DOHH2 (cell line): ENCODE data around the gene PCP4.

Experiments
- H3F3A ChIP-seq: fragments of 200-600 bp; sonication (generic), shearing (Covaris generic); 2 replicates; pipeline ENCODE4 v1.6.0; 2016; ENCODE audit warnings: antibody characterized with exemption, mild to moderate bottlenecking; ENCODE audit not compliant: control insufficient read depth, insufficient read depth
- H3K27ac ChIP-seq: fragments of 200-600 bp; sonication (generic); 2 replicates; pipeline ENCODE4 v1.5.1; 2014; ENCODE audit warnings: low read depth, mild to moderate bottlenecking, low read length, moderate library complexity
- H3K27me3 ChIP-seq: fragments of 200-600 bp; sonication (generic); 2 replicates; pipeline ENCODE4 v1.6.1; 2014; ENCODE audit warnings: mild to moderate bottlenecking, low read length, mixed read lengths; ENCODE audit not compliant: control insufficient read depth
- H3K36me3 ChIP-seq: fragments of 200-600 bp; sonication (generic); 2 replicates; pipeline ENCODE4 v1.6.1; 2014; ENCODE audit warnings: mild to moderate bottlenecking, low read length, moderate library complexity, mixed read lengths; ENCODE audit not compliant: control insufficient read depth
- H3K4me1 ChIP-seq: fragments of 200-600 bp; sonication (generic); 2 replicates; pipeline ENCODE4 v1.6.1; 2014; ENCODE audit warnings: mild to moderate bottlenecking, low read length, mixed read lengths; ENCODE audit not compliant: control insufficient read depth
- H3K4me2 ChIP-seq: fragments of 200-600 bp; sonication (generic); 2 replicates; pipeline ENCODE4 v1.6.0; 2014; ENCODE audit warnings: mild to moderate bottlenecking, low read length, moderate library complexity
- H3K4me3 ChIP-seq: fragments of 200-600 bp; sonication (generic); 2 replicates; pipeline ENCODE4 v1.5.1; 2014; ENCODE audit warnings: mild to moderate bottlenecking, low read length, mixed read lengths
- H3K79me2 ChIP-seq: fragments of 200-600 bp; sonication (generic); 2 replicates; pipeline ENCODE4 v1.6.1; 2014; ENCODE audit warnings: mild to moderate bottlenecking, low read length, mixed read lengths; ENCODE audit not compliant: control insufficient read depth
- H3K9me2 ChIP-seq: fragments of 200-600 bp; sonication (generic); replicated peaks from 2 replicates; pipeline ENCODE4 v1.6.1; 2014; ENCODE audit warnings: mild to moderate bottlenecking, low read length, mixed read lengths; ENCODE audit not compliant: control insufficient read depth
- H3K9me3 ChIP-seq: fragments of 200-600 bp; sonication (generic); 2 replicates; pipeline ENCODE4 v1.6.1; 2014; ENCODE audit warnings: antibody characterized with exemption, low read length, mixed read lengths; ENCODE audit not compliant: control insufficient read depth, insufficient read depth
- H4K20me1 ChIP-seq: fragments of 200-600 bp; sonication (generic); 2 replicates; pipeline ENCODE4 v1.6.0; 2014; ENCODE audit warnings: low read depth, mild to moderate bottlenecking, antibody characterized with exemption, low read length, moderate library complexity; ENCODE audit not compliant: control insufficient read depth, insufficient read depth
- EZH2phosphoT487 ChIP-seq: fragments of 200-600 bp; sonication (generic); IDR thresholded peaks from 2 replicates; pipeline ENCODE4 v1.6.1; 2017; ENCODE audit warnings: borderline replicate concordance, mild to moderate bottlenecking, antibody characterized with exemption, low read length, moderate library complexity, mixed read lengths
- TF ChIP-seq, protein P1 (sequence below): fragments of 200-600 bp; sonication (generic); IDR thresholded peaks from one replicate; pipeline ENCODE4 v1.5.1; 2014; ENCODE audit warnings: antibody characterized with exemption, mild to moderate bottlenecking, low read depth, low read length; ENCODE audit not compliant: poor library complexity, severe bottlenecking

Gene PCP4

DNA sequence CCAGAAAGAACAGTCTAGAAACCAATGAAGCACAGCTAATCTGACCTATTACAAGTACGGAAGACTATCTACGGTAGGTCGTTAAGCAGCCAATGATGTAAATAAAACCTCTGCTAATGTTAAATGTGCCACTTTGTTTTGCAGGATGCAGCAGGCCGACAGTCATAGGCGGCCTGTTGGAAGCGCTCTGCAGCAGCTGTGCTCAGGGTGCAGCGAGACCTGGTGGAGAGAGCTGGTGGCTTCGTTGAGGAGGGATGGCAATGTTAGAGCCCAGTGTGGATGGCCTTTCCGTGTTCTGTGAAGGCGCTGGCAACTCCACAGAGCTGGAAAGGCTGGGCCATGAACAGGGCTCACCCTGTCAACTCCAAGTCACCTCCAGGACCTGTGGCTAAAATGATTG, 87.3 kb downstream of the PCP4 start:
- Histone ChIP-seq H3K36me3 (no peaks in the 10 kb centered on the region), H3K4me2 (no peak overlapping the region), H3K27me3 (no peaks in the 10 kb centered on the region), H3K79me2 (no peaks in the 10 kb centered on the region), H3K4me3 (no peak overlapping the region), H3K9me2 (no peaks in the 10 kb centered on the region), H3F3A (no peaks in the 10 kb centered on the region), H4K20me1 (no peaks in the 10 kb centered on the region), H3K9me3 (no peaks in the 10 kb centered on the region), H3K4me1 (no peaks in the 10 kb centered on the region), H3K27ac (no peak overlapping the region)
- TF ChIP-seq, protein P1, sequence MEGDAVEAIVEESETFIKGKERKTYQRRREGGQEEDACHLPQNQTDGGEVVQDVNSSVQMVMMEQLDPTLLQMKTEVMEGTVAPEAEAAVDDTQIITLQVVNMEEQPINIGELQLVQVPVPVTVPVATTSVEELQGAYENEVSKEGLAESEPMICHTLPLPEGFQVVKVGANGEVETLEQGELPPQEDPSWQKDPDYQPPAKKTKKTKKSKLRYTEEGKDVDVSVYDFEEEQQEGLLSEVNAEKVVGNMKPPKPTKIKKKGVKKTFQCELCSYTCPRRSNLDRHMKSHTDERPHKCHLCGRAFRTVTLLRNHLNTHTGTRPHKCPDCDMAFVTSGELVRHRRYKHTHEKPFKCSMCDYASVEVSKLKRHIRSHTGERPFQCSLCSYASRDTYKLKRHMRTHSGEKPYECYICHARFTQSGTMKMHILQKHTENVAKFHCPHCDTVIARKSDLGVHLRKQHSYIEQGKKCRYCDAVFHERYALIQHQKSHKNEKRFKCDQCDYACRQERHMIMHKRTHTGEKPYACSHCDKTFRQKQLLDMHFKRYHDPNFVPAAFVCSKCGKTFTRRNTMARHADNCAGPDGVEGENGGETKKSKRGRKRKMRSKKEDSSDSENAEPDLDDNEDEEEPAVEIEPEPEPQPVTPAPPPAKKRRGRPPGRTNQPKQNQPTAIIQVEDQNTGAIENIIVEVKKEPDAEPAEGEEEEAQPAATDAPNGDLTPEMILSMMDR = no peak
- TF ChIP-seq EZH2phosphoT487 = no peak

DNA sequence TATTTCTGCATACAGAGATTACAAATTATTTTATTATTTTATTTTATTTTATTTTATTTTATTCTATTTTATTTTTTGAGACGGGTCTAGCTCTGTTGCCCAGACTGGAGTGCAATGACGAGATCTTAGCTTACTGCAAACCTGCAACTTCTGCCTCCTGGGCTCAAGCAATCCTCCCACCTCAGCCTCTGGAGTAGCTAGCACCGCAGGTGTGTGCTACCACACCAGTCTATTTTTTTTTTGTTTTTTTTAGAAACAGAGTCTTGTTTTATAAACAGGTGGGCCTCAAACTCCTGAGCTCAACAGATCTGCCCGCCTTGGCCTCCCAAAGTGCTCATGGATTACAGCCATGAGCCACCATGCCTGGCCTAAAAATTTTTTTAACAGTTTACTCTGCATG, 88.1 kb downstream of the PCP4 start:
- H3K27ac ChIP-seq = no peak overlapping the region
- no peaks in the 10 kb centered on the region for H3K79me2 ChIP-seq
- H3K9me3 ChIP-seq = no peaks in the 10 kb centered on the region
- no peaks in the 10 kb centered on the region for H3K36me3 ChIP-seq
- TF ChIP-seq, protein P1 = no peak
- no peaks in the 10 kb centered on the region for H3F3A ChIP-seq
- H3K4me1 ChIP-seq = no peaks in the 10 kb centered on the region
- no peaks in the 10 kb centered on the region for H4K20me1 ChIP-seq
- H3K4me3 ChIP-seq = no peak overlapping the region
- no peaks in the 10 kb centered on the region for H3K27me3 ChIP-seq
- H3K4me2 ChIP-seq = no peak overlapping the region
- H3K9me2 ChIP-seq = no peaks in the 10 kb centered on the region

DNA sequence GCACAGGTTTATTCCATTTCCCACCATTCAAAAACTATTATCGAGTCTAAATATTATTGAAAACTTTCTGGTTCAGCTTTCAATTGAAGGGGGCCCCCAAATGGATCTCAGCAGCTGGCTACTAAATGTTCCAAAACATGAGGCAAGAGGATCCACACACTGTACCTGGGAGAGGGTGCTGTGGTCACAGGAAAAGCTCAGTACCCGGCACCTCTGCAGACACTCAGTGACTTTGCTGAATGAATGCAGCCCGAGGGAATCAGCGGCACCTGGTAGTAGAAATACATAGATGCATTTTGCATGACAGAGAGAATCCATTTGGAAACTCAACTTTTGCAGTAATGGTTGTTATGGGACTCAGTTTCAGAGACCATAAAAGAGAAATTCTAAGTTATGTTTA, 89.3 kb downstream of the PCP4 start:
- no peak overlapping the region for H3K4me2 ChIP-seq
- H3K4me3 ChIP-seq = no peak overlapping the region
- H3K79me2 ChIP-seq = no peaks in the 10 kb centered on the region
- no peaks in the 10 kb centered on the region for H3K4me1 ChIP-seq
- H3K9me2 ChIP-seq = no peaks in the 10 kb centered on the region
- no peaks in the 10 kb centered on the region for H3K27me3 ChIP-seq
- TF ChIP-seq EZH2phosphoT487 = no peak
- TF ChIP-seq, protein P1 = no peak
- H3K27ac ChIP-seq = no peak overlapping the region
- no peaks in the 10 kb centered on the region for H3K36me3 ChIP-seq
- H3K9me3 ChIP-seq = no peaks in the 10 kb centered on the region
- H4K20me1 ChIP-seq = no peaks in the 10 kb centered on the region
- no peaks in the 10 kb centered on the region for H3F3A ChIP-seq

DNA sequence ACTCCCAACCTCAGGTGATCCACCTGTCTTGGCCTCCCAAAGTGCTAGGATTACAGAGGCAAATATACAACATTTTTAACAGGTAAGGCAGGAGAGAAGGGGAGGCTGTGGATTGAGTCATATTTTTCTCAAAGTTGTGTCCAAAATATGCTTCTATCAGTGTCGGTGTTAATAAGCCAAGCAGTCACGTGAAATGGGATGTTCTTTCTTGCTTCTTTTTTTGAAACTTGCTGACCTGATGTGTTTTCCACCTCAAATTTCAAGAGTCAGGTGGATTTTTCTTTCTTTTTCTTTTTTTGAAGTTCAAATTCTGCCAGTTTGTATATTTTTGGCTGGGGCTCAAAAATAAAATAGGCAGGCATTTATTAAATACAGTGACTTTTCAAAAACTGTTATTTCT, 91.5 kb downstream of the PCP4 start:
- Histone ChIP-seq H3K79me2 (no peaks in the 10 kb centered on the region), H3K36me3 (no peaks in the 10 kb centered on the region), H3K4me1 (no peaks in the 10 kb centered on the region), H3K9me2 (no peaks in the 10 kb centered on the region), H3K9me3 (no peaks in the 10 kb centered on the region), H3K27me3 (no peaks in the 10 kb centered on the region), H3K27ac (no peak overlapping the region), H4K20me1 (no peaks in the 10 kb centered on the region), H3F3A (no peaks in the 10 kb centered on the region), H3K4me2 (no peak overlapping the region), H3K4me3 (no peak overlapping the region)
- TF ChIP-seq, protein P1 = no peak
- TF ChIP-seq EZH2phosphoT487 = no peak
